ENCODE results near the gene VAMP3. TPM values are rescaled to one million over a fixed set of nuclear protein-coding genes. Genes with fewer than 3 reads are reported as not detected.
A peak's percentile ranks its signal among the peaks of the same experiment; 100 is the strongest.

VAMP3 gene
- total RNA-seq, 1 experiment from 2014 or later, result 77.8 TPM

DNA sequence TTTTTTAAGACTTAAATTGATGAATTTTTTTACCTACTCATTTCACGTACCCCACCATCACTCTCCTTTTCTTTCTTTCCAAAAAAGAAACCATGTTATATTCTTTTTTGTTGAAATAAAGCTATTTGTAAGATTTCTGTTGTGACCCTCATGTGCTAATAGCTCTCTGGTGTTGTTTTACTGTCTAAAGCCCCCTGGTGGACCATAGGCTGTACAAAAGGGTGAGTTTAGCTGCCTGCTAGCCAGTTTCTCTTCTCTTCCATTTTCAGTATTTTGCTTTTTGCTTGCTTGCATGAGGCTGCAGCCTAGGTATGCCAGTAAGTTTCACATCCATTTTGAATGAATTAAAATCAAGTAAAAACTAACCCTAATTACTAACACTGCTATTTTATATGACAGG is 15.6 kb upstream of the VAMP3 start:
- TF ChIP-seq, protein P1, sequence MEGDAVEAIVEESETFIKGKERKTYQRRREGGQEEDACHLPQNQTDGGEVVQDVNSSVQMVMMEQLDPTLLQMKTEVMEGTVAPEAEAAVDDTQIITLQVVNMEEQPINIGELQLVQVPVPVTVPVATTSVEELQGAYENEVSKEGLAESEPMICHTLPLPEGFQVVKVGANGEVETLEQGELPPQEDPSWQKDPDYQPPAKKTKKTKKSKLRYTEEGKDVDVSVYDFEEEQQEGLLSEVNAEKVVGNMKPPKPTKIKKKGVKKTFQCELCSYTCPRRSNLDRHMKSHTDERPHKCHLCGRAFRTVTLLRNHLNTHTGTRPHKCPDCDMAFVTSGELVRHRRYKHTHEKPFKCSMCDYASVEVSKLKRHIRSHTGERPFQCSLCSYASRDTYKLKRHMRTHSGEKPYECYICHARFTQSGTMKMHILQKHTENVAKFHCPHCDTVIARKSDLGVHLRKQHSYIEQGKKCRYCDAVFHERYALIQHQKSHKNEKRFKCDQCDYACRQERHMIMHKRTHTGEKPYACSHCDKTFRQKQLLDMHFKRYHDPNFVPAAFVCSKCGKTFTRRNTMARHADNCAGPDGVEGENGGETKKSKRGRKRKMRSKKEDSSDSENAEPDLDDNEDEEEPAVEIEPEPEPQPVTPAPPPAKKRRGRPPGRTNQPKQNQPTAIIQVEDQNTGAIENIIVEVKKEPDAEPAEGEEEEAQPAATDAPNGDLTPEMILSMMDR (IDR thresholded peaks at IDR 0.05; ENCODE audit: insufficient read depth in 1 of 2, low read depth in 1 of 2, low read length in 1 of 2, severe bottlenecking in 1 of 2, unreplicated experiment in 1 of 2), result peak; percentile 33 to 70
- H3K27me3 Mint-ChIP-seq (ENCODE audit: insufficient read depth, unreplicated experiment), result no peaks in the 10 kb centered on the region
- H3K9me3 ChIP-seq, result no peaks in the 10 kb centered on the region
- H3K36me3 ChIP-seq (ENCODE audit: control insufficient read depth, insufficient read depth, low read length), result no peaks in the 10 kb centered on the region
- peaks cover 7% of the 10 kb centered on the region for H3K4me1 Mint-ChIP-seq (ENCODE audit: low read depth, unreplicated experiment)
- DNase-seq, result peak in 1 of 2 experiments; percentile 24
- H3K27me3 ChIP-seq (replicated peaks; ENCODE audit: control insufficient read depth, insufficient read depth, low read length), result no peaks in the 10 kb centered on the region
- H3K9me3 Mint-ChIP-seq (ENCODE audit: unreplicated experiment), result no peaks in the 10 kb centered on the region
- no peak overlapping the region for H3K4me3 Mint-ChIP-seq (ENCODE audit: unreplicated experiment)
- POLR2A ChIA-PET, result no interaction called here
- no peak overlapping the region for H3K27ac Mint-ChIP-seq (ENCODE audit: unreplicated experiment)
- no peak overlapping the region for H3K4me3 ChIP-seq (ENCODE audit: low read depth, low read length)
- H3K36me3 Mint-ChIP-seq (ENCODE audit: insufficient read depth, unreplicated experiment), result no peaks in the 10 kb centered on the region
- CTCF ChIA-PET, result interaction anchor here (0.6 to 7.4 kb wide), 12 partner anchors 9 to 187 kb away, joined by 3 to 200 read pairs (median 4); no protein-coding TSS in a partner anchor
- H3K4me1 ChIP-seq, result no peaks in the 10 kb centered on the region
- BruUV-seq (replicated peaks), result no TSS peak
- intact Hi-C loops (cut with micrococcal nuclease; ENCODE audit: unreplicated experiment), result no loop called here

DNA sequence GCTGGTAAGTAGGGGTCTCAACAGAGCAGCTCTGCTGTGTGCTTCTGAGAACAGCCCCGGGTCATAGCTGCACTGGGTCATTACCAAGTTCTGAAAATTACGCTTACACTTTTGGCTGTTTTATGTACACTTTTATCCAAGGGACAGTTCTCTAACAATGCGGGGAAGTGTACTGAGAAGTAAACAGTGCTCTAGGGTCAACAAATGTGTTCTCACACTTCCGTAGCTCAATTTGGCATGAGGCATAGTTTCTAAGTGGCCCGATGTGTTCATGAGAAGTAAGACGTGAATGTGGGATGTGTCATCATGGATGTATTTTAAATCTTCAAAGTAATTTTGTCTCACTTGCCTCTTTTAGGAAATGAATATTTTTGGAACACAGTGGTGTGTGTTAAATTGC is 10.9 kb upstream of the VAMP3 start:
- no peak overlapping the region for H3K4me3 ChIP-seq (ENCODE audit: low read depth, low read length)
- Mint-ChIP-seq H3K9me3 (ENCODE audit: unreplicated experiment) (no peaks in the 10 kb centered on the region), H3K27ac (ENCODE audit: unreplicated experiment) (no peak overlapping the region), H3K4me3 (ENCODE audit: unreplicated experiment) (no peak overlapping the region), H3K4me1 (ENCODE audit: low read depth, unreplicated experiment) (no peaks in the 10 kb centered on the region), H3K27me3 (ENCODE audit: insufficient read depth, unreplicated experiment) (no peaks in the 10 kb centered on the region), H3K36me3 (ENCODE audit: insufficient read depth, unreplicated experiment) (no peaks in the 10 kb centered on the region)
- no peak for DNase-seq
- CTCF ChIA-PET, result interaction anchor here (1.1 kb wide), 1 partner anchor 92 kb away, joined by 5 read pairs; no protein-coding TSS in a partner anchor
- H3K4me1 ChIP-seq, result no peaks in the 10 kb centered on the region
- no peaks in the 10 kb centered on the region for H3K27me3 ChIP-seq (replicated peaks; ENCODE audit: control insufficient read depth, insufficient read depth, low read length)
- H3K9me3 ChIP-seq, result no peaks in the 10 kb centered on the region
- no TSS peak for BruUV-seq (replicated peaks)
- TF ChIP-seq, protein P1 (IDR thresholded peaks at IDR 0.05; ENCODE audit: insufficient read depth in 1 of 2, low read depth in 1 of 2, low read length in 1 of 2, severe bottlenecking in 1 of 2, unreplicated experiment in 1 of 2), result no peak
- H3K36me3 ChIP-seq (ENCODE audit: control insufficient read depth, insufficient read depth, low read length), result no peaks in the 10 kb centered on the region
- intact Hi-C loops (cut with micrococcal nuclease; ENCODE audit: unreplicated experiment), result no loop called here
- POLR2A ChIA-PET, result no interaction called here

DNA sequence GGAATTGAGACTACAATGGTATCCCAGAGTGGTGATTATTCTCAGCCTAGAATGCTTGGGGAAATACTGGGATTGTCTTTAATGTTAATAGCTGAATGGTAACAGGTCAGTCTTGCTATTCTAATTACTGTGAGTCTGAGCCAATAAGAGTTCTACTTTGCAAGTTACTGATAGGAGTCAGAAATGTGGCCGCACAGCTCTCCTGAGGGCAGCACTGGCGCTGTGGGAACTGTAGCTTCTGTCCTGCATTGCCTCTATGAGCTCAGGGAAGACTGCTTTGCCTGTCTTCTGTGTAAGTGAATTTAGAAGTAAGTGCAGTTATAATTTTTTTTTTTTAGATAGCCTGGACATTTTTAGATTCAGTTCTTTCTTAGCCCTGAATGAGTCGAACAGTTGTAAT is 10.0 kb upstream of the VAMP3 start:
- Histone ChIP-seq H3K36me3 (ENCODE audit: control insufficient read depth, insufficient read depth, low read length) (no peaks in the 10 kb centered on the region), H3K4me1 (no peaks in the 10 kb centered on the region), H3K27me3 (replicated peaks; ENCODE audit: control insufficient read depth, insufficient read depth, low read length) (no peaks in the 10 kb centered on the region), H3K4me3 (ENCODE audit: low read depth, low read length) (no peak overlapping the region), H3K9me3 (no peaks in the 10 kb centered on the region)
- POLR2A ChIA-PET, result no interaction called here
- intact Hi-C loops (cut with micrococcal nuclease; ENCODE audit: unreplicated experiment), result no loop called here
- DNase-seq, result no peak
- H3K4me3 Mint-ChIP-seq (ENCODE audit: unreplicated experiment), result no peak overlapping the region
- H3K9me3 Mint-ChIP-seq (ENCODE audit: unreplicated experiment), result no peaks in the 10 kb centered on the region
- CTCF ChIA-PET, result interaction anchor here (0.6 to 2.4 kb wide), 3 partner anchors 8 to 154 kb away, joined by 3 to 14 read pairs (median 5); no protein-coding TSS in a partner anchor
- no peaks in the 10 kb centered on the region for H3K27me3 Mint-ChIP-seq (ENCODE audit: insufficient read depth, unreplicated experiment)
- H3K36me3 Mint-ChIP-seq (ENCODE audit: insufficient read depth, unreplicated experiment), result no peaks in the 10 kb centered on the region
- no peak overlapping the region for H3K27ac Mint-ChIP-seq (ENCODE audit: unreplicated experiment)
- no TSS peak for BruUV-seq (replicated peaks)
- TF ChIP-seq, protein P1 (IDR thresholded peaks at IDR 0.05; ENCODE audit: insufficient read depth in 1 of 2, low read depth in 1 of 2, low read length in 1 of 2, severe bottlenecking in 1 of 2, unreplicated experiment in 1 of 2), result no peak
- no peaks in the 10 kb centered on the region for H3K4me1 Mint-ChIP-seq (ENCODE audit: low read depth, unreplicated experiment)

All from Caco-2 (cell line).